ENCODE results near the gene CFAP74.

CFAP74 gene

DNA sequence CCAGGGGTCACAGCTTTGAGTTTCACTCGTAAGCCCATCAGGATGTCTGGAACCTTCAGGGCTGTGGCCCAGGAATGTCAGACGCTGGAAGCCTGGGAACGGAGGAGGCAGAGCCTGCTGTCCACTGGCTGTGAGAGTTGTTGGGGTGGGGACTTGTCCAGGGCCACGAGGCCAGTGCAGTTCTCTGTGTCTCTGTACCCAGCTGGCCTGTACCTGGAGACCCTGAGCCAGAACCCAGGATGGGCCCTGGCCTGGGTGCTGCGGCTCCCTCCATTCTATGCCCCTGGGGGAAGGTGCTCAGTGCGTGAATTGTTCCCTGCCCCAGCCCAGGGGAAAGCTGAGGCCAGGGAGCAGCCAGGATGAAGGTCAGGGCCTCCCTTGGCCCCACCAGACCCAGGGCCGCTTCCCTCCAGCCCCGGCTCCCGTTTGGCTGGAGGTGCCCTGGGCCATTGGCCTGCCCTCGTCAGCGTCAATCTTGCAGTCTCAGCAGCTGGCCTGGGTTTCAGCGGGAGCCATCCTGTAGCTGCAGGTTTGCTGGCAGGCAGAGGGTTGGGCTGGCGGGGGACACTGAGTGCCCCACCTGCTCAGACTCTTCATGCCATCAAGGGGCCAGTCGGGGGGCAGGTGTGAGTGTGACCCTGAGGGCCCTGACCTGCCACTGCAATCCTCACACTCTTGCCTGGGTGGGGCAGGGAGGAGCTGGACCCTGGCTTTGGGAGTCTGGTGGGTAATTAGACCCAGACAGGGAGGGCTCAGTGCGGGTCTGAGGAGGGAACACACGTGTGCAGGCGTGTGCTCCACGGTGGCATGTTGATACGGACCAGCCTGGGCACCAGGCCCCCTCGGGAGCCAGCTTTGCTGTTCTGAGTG is 89.2 kb downstream of the CFAP74 start:
- DNase-seq: no peak

DNA sequence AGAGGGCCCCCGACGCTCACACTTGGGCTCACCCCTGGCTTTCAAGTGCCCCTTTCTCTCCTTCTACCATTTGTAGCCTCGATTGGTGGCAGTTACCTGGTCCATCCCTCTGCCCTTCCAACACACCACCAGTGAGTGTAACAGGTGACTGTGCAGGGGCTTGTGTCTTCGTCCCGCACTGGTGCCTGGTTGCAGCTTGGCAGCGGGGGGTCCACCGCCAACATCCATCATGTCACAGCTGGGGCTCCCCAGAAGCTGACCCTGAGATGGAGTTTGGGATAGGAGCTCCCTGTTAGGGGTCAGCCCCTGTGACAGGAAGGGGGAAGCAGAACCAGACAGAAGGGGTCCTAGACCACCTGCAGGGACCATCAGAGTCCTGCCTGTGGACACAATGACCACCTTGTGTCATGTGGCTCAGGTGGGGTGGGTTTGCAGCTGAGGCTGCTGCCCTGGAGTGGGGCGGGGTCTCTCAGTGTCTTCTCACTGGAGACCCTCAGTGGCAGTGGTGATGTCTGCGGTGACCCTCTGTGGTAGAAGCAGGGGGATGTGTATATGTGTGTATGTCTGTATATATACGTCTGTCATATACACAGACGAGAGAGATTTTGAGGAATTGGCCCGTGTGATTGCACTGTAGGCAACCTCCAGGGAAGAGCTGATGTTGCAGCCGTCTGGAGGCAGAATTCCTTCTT is 92.1 kb downstream of the CFAP74 start:
- DNase-seq: no peak

DNA sequence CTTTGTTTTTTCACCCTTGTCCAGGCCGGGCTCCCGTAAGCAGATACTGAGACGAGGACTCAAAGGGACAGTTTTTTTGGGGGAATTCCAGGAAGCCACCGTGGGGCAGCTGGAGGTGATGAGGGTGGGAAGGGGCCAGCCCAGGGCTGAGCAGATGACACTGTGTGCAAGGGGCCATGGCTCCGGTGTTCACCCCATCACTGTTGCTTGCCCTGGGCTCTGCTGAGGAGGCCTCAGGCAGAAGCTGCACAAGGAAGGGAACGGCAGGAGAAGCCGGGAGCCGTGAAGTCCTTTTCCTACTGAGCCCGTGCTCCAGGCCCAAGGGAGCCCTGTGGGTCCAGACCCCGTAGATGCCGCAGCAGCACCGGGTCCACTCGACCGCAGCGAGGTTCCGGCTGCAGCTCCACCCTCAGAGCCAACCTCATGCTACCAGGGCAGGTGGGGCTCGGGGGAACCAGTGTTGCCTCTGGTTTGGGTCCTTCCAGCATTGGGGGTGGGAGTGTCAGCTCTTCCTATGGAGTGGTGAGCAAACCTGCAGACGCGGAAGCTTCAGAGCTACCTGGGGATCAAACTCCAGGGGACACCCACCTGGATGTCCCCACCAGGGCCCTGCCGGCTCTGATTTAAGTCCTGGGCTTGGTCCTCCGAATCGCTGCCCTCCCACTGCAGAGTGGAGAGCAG is 92.8 kb downstream of the CFAP74 start:
- DNase-seq: no peak

DNA sequence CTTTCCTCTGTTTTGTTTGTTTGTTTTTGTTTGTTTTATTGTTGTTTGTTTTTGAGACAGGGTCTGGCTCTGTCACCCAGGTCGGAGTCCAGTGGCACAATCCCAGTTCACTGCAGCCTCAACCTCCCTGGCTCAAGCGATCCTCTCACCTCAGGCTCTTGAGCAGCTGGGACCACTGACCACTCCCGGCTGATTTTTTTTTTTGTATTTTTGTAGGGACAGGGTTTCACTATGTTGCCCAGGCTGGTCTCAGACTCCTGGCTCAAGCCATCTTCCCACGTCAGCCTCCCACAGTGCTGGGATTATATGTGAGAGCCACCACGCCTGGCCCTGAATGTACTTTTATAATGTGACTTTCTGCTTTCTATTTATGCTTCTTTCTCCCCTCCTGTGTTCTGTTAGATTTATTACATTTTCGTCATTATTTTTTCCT is 93.5 kb downstream of the CFAP74 start:
- no peak for DNase-seq

DNA sequence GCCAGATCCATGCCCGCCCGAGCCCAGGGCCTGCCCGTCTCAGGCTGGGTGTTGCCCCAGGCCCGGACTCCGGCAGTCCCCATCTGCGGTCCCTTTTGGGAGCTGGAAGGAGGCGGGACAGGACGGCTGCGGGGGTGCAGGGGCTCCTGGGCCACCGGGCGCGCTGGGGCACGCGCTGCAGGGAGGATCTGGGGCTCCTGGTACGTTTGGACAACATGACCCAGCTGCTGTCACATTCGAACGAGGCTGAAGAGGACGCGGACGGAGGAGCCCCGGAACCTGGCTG is 95.1 kb downstream of the CFAP74 start:
- no peak for DNase-seq

DNA sequence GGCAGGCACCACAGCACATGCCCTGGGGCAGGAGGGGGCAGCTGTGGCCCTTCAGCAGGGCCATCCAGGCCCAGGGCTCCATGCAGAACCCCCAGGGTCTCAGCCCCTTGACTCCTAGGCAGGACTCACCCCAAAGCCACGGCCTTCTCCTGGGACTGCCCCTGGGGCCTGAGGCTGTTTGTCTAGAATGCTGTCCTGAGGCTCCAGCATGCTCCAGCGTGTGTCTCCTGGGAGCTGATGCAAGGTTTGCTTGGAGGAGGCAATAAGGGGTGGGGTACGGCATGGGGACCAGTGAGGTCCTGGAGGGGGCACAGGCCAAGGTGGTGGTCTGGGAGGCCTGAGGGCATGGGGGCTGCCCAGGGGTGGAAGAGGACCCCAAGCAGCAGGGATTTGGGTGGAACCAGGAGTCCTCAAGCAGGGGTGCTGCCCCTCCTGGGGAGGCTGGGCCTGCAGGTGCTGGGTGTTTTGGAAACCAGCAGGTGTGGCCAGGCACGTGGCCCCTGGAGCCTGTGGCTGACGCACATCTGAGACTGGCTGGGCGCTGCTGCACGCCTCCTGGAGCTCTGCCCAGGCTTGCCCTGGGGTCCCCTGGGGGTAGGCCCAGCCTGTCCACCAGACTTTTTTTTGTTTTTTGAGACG is 96.4 kb downstream of the CFAP74 start:
- no peak for DNase-seq

DNA sequence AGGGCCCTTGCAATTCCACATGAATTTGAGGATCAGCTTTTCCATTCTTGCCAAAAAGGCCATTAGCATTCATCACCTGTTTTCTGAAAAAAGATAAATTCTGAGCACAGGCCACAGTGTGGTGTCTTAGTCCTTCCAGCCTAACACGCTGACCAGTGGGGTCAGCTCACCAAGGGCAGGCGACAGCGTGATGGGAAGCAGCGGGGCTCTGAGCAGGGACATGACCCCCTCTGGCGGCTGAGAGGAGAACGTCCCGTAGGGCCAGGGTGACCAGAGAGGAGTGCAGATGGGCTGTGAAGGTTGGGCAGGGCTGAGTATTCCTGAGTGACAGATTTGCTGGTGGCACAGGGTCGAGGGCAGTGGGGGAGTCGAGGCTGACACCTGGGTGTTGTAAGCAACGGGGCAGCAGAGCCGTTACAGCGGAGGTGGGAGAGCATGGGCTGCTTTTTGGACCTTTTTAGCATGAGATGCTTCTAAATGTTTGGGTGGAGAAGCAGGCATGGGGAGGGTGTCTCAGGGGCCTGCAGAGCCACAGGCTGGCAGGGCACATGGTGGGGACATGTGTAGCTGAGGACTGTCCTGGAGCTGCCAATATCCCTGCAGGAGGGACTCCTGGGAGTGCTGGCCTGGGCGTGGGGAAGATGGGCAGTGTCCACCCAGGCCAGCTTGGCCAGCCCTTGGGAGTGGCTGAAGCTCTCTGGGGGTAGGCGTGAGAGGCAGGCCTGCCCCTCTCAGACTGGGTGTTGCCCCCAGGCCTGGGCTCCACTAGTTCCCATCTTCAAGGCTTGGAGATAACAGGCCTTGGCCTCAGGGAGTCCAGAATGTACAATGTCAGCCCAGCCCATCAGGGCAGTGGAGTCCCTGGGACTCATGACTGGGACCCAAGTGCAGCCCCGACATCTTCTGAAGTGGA is 97.1 kb downstream of the CFAP74 start:
- peak; percentile 73 to 78 for DNase-seq

DNA sequence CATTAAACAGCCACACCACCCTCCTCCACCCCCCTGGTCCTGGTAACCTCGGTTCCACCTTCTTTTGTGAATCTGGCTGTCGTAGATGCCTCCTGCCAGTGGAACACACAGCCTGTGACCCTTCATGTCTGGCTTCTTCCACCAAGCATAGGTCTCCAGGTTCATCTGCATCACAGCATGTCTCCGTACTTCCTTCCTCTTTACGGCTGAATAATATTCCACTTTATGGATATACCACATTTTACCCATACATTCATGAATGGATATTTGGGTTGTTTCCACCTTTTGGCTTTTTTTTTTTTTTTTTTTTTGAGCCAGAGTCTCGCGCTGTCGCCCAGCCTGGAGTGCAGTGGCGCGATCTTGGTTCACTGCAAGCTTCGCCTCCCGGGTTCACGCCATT is 100.4 kb downstream of the CFAP74 start:
- DNase-seq: no peak

DNA sequence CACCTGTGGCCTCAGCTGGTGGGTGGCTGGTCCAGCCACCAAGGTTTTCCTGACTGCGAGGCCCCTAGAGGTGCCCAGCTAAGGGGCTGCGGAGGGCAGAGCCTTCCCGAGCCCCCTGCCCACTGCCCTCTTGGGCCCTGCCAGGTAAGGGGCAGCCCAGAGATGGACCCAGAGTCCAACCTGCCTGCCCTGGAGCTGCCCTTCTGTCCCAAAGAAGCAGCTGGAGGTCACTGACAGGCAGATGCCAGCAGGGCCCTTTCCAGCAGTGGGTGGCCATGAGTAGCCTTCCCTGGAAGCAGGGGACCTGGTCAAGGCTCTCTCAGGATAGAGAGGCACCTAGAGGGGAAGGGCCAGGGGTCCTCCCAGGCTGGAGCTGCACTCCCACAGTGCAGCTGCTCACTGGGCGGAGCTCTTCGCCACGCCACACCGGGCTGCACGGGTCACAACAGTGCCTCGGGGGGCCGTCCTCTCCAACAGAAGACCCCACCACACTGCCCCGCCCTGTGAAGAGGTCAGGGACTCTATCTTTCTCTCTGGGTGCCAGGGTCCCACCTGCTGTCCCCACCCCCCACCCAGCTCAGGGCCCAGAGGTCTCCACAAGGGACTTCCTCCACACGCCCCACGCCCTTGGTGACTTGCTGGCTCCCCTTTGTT is 101.8 kb downstream of the CFAP74 start:
- no peak for DNase-seq

DNA sequence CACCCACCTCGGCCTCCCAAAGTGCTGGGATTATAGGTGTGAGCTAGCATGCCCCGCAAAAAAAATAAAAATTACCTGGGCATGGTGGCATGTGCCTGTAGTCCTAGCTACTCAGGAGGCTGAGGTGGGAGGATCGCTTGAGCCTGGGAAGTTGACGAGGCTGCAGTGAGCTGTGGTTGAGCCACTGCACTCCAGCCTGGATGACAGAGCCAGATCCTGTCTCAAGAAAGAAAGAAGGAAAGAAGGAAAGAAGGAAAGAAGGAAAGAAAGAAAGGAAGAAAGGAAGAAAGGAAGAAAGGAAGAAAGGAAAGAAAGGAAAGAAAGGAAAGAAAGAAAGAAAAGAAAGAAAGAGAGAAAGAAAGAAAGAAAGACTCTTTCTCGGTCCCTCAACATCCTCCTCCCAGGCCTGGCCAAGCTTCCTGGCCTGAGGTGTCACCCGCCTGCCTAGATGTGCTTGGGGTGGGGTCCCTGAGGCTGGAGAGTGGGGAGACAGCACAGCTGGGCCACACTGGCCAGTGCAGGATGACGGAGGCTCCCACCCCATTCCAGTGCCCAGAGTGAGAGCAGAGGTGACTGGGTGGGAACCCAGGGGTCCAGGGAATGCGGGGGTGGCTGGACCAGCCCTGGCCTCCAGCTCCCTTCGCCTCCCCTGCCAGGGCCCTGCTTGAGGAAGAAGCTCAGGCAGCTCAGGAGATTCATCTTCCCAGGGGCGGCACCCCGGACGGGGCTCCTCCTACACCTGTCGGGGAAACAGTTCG is 102.5 kb downstream of the CFAP74 start:
- DNase-seq: no peak

DNA sequence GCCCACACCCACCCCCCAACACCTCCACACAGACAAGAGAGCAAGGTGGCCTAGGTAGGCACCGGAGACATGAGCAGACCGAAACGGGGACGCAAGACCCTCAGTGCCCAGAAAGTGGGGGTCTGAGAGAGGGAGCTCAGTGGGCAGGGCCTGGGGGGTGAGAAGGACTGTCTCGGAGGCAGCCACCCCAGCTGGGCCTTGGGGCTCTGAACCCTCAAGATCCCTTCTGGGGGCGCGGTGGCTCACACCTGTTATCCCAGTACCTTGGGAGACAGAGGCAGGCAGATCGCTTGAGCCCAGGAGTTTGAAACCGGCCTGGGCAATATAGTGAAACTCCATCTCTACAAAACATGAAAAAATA is 103.6 kb downstream of the CFAP74 start:
- no peak for DNase-seq

DNA sequence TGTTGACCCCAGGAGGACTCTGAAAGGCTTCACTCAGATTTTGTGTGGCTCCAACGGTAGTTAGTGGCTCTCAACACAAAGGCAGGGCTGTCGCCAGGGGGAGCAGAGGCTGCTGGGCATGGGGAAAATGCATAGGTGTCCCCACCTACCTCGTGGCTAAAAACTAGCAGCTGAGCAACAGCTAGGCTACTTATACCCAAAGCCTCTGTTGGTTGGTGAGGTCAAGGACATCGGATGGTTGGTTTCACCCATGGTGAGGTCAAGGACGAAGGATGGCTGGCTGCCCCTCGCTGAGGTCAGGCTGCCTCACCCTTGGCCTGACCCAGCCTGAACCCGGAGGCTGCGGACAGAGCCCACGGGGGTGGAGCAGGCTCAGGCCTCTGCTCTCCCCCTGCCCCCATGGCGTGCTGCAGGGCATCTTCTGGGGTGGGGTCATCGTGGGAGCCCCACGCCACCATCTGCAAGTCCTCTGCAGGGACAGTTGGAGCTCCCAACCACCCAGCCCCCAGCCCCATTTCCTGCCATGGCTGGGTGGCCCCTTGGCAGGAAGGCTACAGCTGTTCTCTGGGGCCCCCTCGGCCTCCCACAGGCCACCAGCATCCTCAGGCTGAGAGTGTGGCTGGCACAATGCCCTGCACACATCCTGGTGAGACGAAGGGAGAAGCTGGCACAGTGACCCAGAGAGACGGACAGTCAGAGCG is 104.2 kb downstream of the CFAP74 start:
- peak in 1 of 2 experiments; percentile 12 for DNase-seq

DNA sequence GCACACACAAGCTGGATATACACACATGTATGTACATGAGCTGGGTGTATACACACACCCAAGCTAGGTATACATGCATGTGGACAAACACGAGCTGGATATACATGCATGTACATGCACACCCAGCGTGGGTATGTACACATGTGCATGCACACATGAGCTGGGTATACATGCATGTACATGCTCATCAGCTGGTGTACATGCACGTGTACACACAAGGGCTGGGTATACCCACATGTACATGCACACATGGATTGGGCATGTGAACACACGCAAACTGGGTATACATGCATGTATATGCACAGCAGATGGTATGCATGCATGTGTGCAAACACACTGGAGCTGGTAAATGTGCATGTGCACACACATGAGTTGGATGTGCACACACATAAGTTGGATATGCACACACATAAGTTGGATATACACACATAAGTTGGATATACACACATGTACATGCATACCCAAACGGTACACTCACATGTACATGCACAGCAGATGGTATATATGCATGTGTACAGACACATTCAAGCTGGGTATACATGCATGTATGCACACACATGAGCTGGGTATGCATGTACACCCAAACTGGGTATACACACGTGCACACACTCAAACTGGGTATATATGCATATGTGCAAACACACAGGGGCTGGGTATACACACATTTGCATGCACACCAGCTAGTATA is 105.2 kb downstream of the CFAP74 start:
- no peak for DNase-seq

DNA sequence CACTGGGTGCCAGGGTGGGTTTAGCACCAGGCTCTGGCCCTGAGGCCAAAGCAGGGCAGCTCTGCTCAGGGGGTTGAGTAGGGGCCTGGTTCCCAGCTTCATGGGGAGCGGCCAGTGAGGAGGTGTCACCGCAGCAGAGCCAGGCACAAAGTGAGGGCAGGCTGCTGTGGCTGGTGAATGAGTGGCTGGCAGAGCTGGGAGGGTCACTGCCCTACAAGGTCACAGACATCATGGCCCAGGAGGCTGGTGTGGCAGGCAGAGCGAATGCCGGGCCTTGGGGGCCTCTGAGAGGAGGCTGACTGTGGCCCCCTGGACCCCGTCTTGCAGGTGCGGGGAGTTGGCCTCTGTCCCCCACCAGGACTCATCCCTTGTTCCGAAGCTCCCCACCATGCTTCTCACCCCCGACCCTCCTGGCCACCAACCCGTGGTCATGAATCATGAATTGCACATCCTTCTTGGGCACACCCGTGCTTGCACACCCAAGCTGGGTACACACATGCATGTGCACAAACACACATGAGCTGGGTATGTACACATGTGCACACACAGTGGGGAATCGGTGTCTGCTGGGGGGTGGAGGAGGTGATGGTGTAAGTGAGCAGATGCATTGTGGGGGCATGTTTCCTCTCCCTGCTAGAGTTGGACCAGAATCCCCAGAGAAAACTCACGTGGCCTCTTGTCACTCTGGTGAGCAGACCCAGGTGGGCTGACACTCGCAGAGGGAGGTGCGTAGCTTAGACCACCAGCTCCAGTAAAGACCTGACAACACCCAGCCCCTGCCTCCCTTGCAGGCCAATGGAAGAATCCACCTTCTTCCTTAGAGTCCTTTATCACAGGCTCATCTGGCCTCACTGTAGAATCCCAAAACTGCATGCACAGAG is 107.9 kb downstream of the CFAP74 start:
- no peak for DNase-seq

DNA sequence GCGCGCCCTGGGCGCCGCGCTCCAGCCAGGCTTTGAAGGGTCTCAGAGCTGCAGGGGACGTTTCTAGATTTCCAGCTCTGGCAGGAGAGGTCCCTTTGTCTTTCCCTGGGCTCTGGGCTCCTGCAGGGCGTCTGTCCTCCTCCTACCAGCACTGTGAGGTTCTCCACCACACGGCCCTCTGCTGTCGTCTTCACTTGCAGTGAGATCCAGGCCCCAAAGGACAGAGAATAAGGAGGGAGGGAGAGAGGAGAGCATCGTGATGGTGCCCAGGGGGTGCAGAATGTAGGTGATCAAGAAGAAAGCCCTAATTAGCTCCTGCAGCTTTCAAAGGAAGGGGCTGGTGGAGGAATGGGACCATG is 108.5 kb downstream of the CFAP74 start:
- DNase-seq: no peak

DNA sequence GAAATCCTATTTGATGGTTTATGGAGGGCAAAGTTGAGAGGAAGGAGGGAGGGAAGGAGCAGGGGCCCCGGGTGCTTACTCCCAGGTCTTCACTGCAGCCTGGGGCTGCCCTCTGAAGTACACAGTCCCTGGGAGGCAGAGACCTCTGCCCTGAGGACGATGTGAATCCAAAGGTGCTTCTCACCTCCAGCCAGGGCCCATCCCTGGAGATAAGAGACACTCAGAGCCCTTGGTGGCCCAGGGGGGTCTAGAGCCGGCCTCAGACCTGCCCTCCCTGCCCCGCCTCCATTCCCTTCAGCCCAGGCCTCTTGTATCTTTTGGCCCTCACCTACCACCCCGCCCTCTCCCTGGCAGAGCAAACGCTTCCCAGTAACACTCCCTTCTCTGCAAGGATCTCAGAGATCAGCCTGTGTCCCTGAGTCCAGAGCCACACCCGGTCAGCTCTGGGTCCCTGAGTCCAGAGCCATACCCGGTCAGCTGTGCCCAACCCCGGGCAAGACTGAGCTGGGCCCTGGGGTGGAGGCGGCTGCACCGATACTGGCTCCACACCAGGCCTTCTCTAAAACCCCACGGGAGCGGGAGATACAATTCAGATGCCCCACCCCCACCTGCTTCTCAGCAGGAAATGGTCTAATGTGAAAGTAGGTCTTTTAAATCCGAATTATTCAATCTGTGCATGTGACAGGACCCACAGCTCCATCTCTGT is 109.1 kb downstream of the CFAP74 start:
- DNase-seq: no peak

DNA sequence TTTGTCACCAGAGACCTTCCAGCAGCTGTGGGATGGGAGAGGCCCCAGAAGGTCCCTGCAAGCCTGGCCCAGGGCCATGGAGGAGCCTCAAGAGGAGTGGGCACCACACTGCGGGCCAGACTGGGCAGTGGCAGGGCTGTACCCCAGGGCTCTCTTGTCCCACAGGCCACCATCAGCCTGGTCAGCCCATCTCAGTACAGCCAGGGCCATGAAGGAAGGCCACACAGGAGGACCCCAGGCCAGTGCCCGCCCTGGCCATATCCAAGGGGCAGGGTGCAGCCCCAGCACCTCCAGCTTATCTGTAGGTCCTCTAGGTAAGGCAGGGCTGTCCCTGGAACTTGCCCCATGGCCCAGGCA is 109.6 kb downstream of the CFAP74 start:
- DNase-seq: no peak

DNA sequence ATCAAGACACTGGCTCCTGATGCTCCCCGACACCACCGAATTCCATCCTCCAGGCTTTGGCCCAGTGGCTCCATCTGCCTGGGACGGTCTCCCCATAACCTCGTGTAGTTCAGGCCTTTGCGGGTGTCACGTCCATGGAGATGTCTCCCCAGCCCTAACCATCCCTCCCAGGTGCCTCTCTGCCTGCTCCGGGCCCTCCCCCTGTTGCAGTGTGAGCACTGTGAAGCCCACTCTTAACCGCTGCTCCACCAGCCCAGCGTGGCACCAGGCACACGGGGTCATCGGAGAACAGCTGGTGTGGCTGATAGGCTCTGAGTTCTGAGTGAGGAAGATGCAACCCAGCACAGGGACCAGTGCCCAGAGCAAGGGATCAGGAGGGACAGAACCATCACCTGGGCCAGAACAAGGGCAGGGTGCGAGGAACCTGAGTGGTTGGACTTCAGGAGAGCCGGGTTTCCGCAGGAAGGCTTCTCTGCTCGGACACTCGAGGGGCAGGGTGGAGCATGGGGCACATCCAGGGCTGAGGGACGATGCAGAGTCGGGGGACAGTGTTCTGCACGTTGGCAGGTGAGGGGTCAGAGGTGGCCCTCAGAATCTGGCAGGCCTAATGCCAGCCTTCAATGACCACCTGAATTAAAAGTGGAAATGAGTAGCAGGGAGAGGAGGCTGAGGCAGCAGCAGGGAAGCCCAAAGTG is 110.1 kb downstream of the CFAP74 start:
- DNase-seq: no peak
